IMR-90 (cell line): ENCODE data around the gene EPPIN. TPM values are rescaled to one million over a fixed set of nuclear protein-coding genes. Genes with fewer than 3 reads are reported as not detected.

Source experiments
- ATAC-seq: fragments of 200-7000 bp; cut with Tn5 transposase; 2 replicates; pipeline ENCODE4 v1.9.1; 2020; ENCODE audit warnings: low read depth, mild to moderate bottlenecking, moderate library complexity
- BruUV-seq: library from RNA; stranded (reverse); fragments of 400-500 nt; replicated peaks from 2 replicates; lab custom pipeline; 2021; lab: Mats Ljungman, UMichigan
- CTCF ChIA-PET: fragments of 300-600 bp; formaldehyde crosslinking; extraction: SDS; loops from one replicate; lab custom pipeline; 2021; ENCODE audit warnings: antibody characterized with exemption; lab: Yijun Ruan, JAX
- POLR2A ChIA-PET: fragments of 300-600 bp; sonication (Branson Sonifier 250); formaldehyde crosslinking; loops from one replicate; lab custom pipeline; 2022; ENCODE audit warnings: antibody characterized with exemption; ENCODE audit not compliant: unreplicated experiment; lab: Charles Lee
- DNase-seq: peaks from one replicate; pipeline ENCODE4 v3.0.0; 2013
- H2AFZ ChIP-seq: replicated peaks from 2 replicates; pipeline ENCODE3; 2013; ENCODE audit warnings: low read length, mild to moderate bottlenecking; ENCODE audit not compliant: poor library complexity
- H2AK5ac ChIP-seq: 2 replicates; pipeline ENCODE4 v1.6.1; 2013; ENCODE audit warnings: low read depth, low read length, inconsistent platforms
- H2AK9ac ChIP-seq: replicated peaks from 2 replicates; pipeline ENCODE3; 2013; ENCODE audit warnings: mild to moderate bottlenecking, low read depth, low read length, moderate library complexity; ENCODE audit not compliant: poor library complexity
- H2BK120ac ChIP-seq: 2 replicates; pipeline ENCODE4 v1.6.1; 2013; ENCODE audit warnings: low read depth, low read length, inconsistent platforms
- H2BK15ac ChIP-seq: 3 replicates; pipeline ENCODE4 v1.6.1; 2013; ENCODE audit warnings: low read depth, low read length, inconsistent platforms
- H2BK20ac ChIP-seq: 2 replicates; pipeline ENCODE4 v1.6.1; 2013; ENCODE audit warnings: low read depth, mild to moderate bottlenecking, inconsistent platforms, low read length, moderate library complexity
- H2BK5ac ChIP-seq: 2 replicates; pipeline ENCODE4 v1.6.1; 2013; ENCODE audit warnings: mild to moderate bottlenecking, low read depth, low read length, inconsistent platforms; ENCODE audit not compliant: poor library complexity, severe bottlenecking
- H3K14ac ChIP-seq: replicated peaks from 2 replicates; pipeline ENCODE4 v1.6.1; 2013; ENCODE audit warnings: low read depth, low read length, inconsistent platforms
- H3K18ac ChIP-seq: 2 replicates; pipeline ENCODE4 v1.6.1; 2013; ENCODE audit warnings: low read depth, low read length, control low read depth
- H3K23ac ChIP-seq: 2 replicates; pipeline ENCODE4 v1.6.1; 2013; ENCODE audit warnings: low read depth, low read length, inconsistent platforms
- H3K27ac ChIP-seq: 2 replicates; pipeline ENCODE4 v1.5.1; 2013; ENCODE audit warnings: mild to moderate bottlenecking, control low read depth, low read length; ENCODE audit not compliant: insufficient read depth
- H3K27me3 ChIP-seq: 2 replicates; pipeline ENCODE4 v1.6.1; 2013; ENCODE audit warnings: low read length; ENCODE audit not compliant: control insufficient read depth, insufficient read depth
- H3K36me3 ChIP-seq: 2 replicates; pipeline ENCODE4 v1.6.1; 2013; ENCODE audit warnings: low read length, mixed read lengths; ENCODE audit not compliant: control insufficient read depth, insufficient read depth
- H3K4ac ChIP-seq: 2 replicates; pipeline ENCODE4 v1.6.1; 2013; ENCODE audit warnings: low read depth, low read length, inconsistent platforms
- H3K4me1 ChIP-seq: 2 replicates; pipeline ENCODE4 v1.6.1; 2013; ENCODE audit warnings: low read length, mixed read lengths; ENCODE audit not compliant: control insufficient read depth, insufficient read depth
- H3K4me2 ChIP-seq: 2 replicates; pipeline ENCODE4 v1.6.1; 2013; ENCODE audit warnings: low read depth, mild to moderate bottlenecking, control low read depth, low read length, moderate library complexity
- H3K4me3 ChIP-seq: 2 replicates; pipeline ENCODE4 v1.5.1; 2013; ENCODE audit warnings: low read depth, mild to moderate bottlenecking, control low read depth, low read length, moderate library complexity; ENCODE audit not compliant: insufficient read depth
- H3K56ac ChIP-seq: 2 replicates; pipeline ENCODE4 v1.6.1; 2013; ENCODE audit warnings: low read length, inconsistent platforms; ENCODE audit not compliant: insufficient read depth; ENCODE audit errors: extremely low read depth
- H3K79me1 ChIP-seq, 2 experiments: 2 replicates each; pipeline ENCODE4 v1.6.1; 2013; ENCODE audit warnings: low read length in 2 of 2, inconsistent platforms in 1 of 2, low read depth in 1 of 2
- H3K9ac ChIP-seq: 2 replicates; pipeline ENCODE4 v1.6.1; 2013; ENCODE audit warnings: low read depth, low read length, control low read depth
- H3K9me1 ChIP-seq: 2 replicates; pipeline ENCODE4 v1.6.1; 2013; ENCODE audit warnings: low read length, inconsistent platforms; ENCODE audit not compliant: insufficient read depth
- H3K9me3 ChIP-seq: 2 replicates; pipeline ENCODE4 v1.6.1; 2013; ENCODE audit warnings: low read length; ENCODE audit not compliant: control insufficient read depth, insufficient read depth
- H4K20me1 ChIP-seq: 2 replicates; pipeline ENCODE4 v1.6.1; 2013; ENCODE audit warnings: low read length, inconsistent platforms; ENCODE audit not compliant: insufficient read depth
- H4K5ac ChIP-seq: 2 replicates; pipeline ENCODE4 v1.6.1; 2013; ENCODE audit warnings: mild to moderate bottlenecking, low read depth, low read length, control low read depth
- H4K8ac ChIP-seq, 2 experiments: 2 replicates each; pipeline ENCODE4 v1.6.1; 2013; ENCODE audit warnings: low read depth in 2 of 2, low read length in 2 of 2, control low read depth in 1 of 2, inconsistent platforms in 1 of 2
- H4K91ac ChIP-seq: 2 replicates; pipeline ENCODE4 v1.6.1; 2013; ENCODE audit warnings: low read depth, low read length, inconsistent platforms; ENCODE audit not compliant: insufficient read depth
- BHLHE40 ChIP-seq: fragments of 150-350 bp; IDR thresholded peaks from 2 replicates; pipeline ENCODE4 v1.6.1; 2016; ENCODE audit warnings: mild to moderate bottlenecking, low read depth, low read length
- CEBPB ChIP-seq: IDR thresholded peaks from 2 replicates; pipeline ENCODE4 v1.6.1; 2012; ENCODE audit warnings: low read depth, low read length, improper control_type of control experiment
- CHD1 ChIP-seq: IDR thresholded peaks from 2 replicates; pipeline ENCODE4 v1.6.1; 2012; ENCODE audit warnings: low read depth, low read length, improper control_type of control experiment
- CTCF ChIP-seq: conservative IDR thresholded peaks from 2 replicates; pipeline ENCODE4 v1.5.1; 2012; ENCODE audit warnings: mild to moderate bottlenecking, low read depth, low read length, improper control_type of control experiment
- ELK1 ChIP-seq: fragments of 150-350 bp; IDR thresholded peaks from 2 replicates; pipeline ENCODE4 v1.6.1; 2016; ENCODE audit warnings: low read depth, mild to moderate bottlenecking, low read length, moderate library complexity, borderline replicate concordance
- FOS ChIP-seq: fragments of 150-350 bp; IDR thresholded peaks from 2 replicates; pipeline ENCODE4 v1.6.1; 2016; ENCODE audit warnings: low read depth, low read length
- MAFK ChIP-seq: IDR thresholded peaks from 2 replicates; pipeline ENCODE4 v1.6.1; 2012; ENCODE audit warnings: low read depth, low read length, improper control_type of control experiment
- MAZ ChIP-seq: IDR thresholded peaks from 2 replicates; pipeline ENCODE4 v1.6.1; 2012; ENCODE audit warnings: low read depth, mild to moderate bottlenecking, low read length, improper control_type of control experiment, moderate library complexity, borderline replicate concordance
- MXI1 ChIP-seq: IDR thresholded peaks from 2 replicates; pipeline ENCODE4 v1.6.1; 2012; ENCODE audit warnings: low read depth, mild to moderate bottlenecking, low read length, moderate library complexity, borderline replicate concordance
- NFE2L2 ChIP-seq: fragments of 150-350 bp; IDR thresholded peaks from 2 replicates; pipeline ENCODE4 v1.6.1; 2016; ENCODE audit warnings: low read depth, mild to moderate bottlenecking, low read length
- POLR2A ChIP-seq: IDR thresholded peaks from 2 replicates; pipeline ENCODE4 v1.6.1; 2012; ENCODE audit warnings: mild to moderate bottlenecking, low read depth, low read length
- RAD21 ChIP-seq: IDR thresholded peaks from 2 replicates; pipeline ENCODE4 v1.6.1; 2012; ENCODE audit warnings: low read length, improper control_type of control experiment
- RCOR1 ChIP-seq: IDR thresholded peaks from 2 replicates; pipeline ENCODE4 v1.6.1; 2012; ENCODE audit warnings: mild to moderate bottlenecking, low read length, improper control_type of control experiment; ENCODE audit not compliant: insufficient replicate concordance
- RFX5 ChIP-seq: IDR thresholded peaks from 2 replicates; pipeline ENCODE4 v1.8.0; 2012; ENCODE audit warnings: low read depth, mild to moderate bottlenecking, low read length, moderate library complexity
- SMC3 ChIP-seq: fragments of 150-350 bp; IDR thresholded peaks from 2 replicates; pipeline ENCODE4 v1.6.1; 2016; ENCODE audit warnings: low read depth, mild to moderate bottlenecking, antibody characterized with exemption, low read length, moderate library complexity
- USF2 ChIP-seq: fragments of 150-350 bp; IDR thresholded peaks from 2 replicates; pipeline ENCODE4 v1.6.1; 2017; ENCODE audit warnings: mild to moderate bottlenecking, antibody characterized with exemption, low read length, low read depth
- WGBS, 2 experiments: methylation state at CpG; one replicate each; pipeline versions ENCODE4 v1.1.5 to v1.1.7; 2013; ENCODE audit warnings: missing lambda C conversion rate in 2 of 2; ENCODE audit not compliant: insufficient read length in 1 of 2; ENCODE audit errors: extremely low coverage in 2 of 2; 5-methylcytosine and 5-hydroxymethylcytosine counted together
- dilution Hi-C: fragments of 300-500 bp; cut with HindIII; formaldehyde crosslinking; loops from one replicate; pipeline ENCODE4 v1.14.3; 2018; ENCODE audit warnings: low sequenced_read_pairs; ENCODE audit not compliant: unreplicated experiment
- in situ Hi-C: fragments of 300-500 bp; cut with MboI; formaldehyde crosslinking; loops from 3 replicates; pipeline ENCODE4 v1.14.3; 2019; ENCODE audit warnings: low sequenced_read_pairs, inconsistent platforms, mixed read lengths
- intact Hi-C: fragments of 100-400 bp; cut with micrococcal nuclease; formaldehyde crosslinking; loops from 2 replicates; pipeline ENCODE4 v1.10.0; 2022
- polyA plus RNA-seq, 3 experiments: library from polyadenylated mRNA; depleted of rRNA; stranded (reverse); fragments of >200 nt; gene quantifications; 2 replicates each; pipeline ENCODE4 v1.2.3, GENCODE V29; 2012; ENCODE audit warnings: low replicate concordance in 1 of 3
- total RNA-seq: library from RNA; depleted of rRNA; stranded (reverse); fragments of >200 nt; gene quantifications from 2 replicates; pipeline ENCODE4 v1.2.3, GENCODE V29; 2012

The EPPIN gene
- total and polyA plus RNA-seq, 2 of the 4 experiments (the other 2 are of a cell fraction) = not detected

- ChIA-PET CTCF (no interaction called here), POLR2A (no interaction called here)
- H3K9me1 ChIP-seq = no peaks in the 10 kb centered on the region
- H3K4ac ChIP-seq = no peak overlapping the region
- no peak overlapping the region for H3K56ac ChIP-seq
- ATAC-seq = no peak
- WGBS, 2 experiments = no CpG with 5 or more reads among the region's 2 CpGs
- DNase-seq = no peak
- no peak overlapping the region for H3K9ac ChIP-seq
- H3K27me3 ChIP-seq = peaks cover 2% of the 10 kb centered on the region
- no peak overlapping the region for H2AK5ac ChIP-seq
- H2AK9ac ChIP-seq = no peak overlapping the region
- no peak overlapping the region for H3K27ac ChIP-seq
- no peaks in the 10 kb centered on the region for H4K20me1 ChIP-seq
- H3K9me3 ChIP-seq = no peaks in the 10 kb centered on the region
- in situ Hi-C loops (no loop called here), intact Hi-C loops (no loop called here), dilution Hi-C loops (no loop called here)
- H3K4me3 ChIP-seq = no peak overlapping the region
- no peaks in the 10 kb centered on the region for H3K4me1 ChIP-seq
- no peak for TF ChIP-seq CHD1
- TF ChIP-seq RFX5 = no peak
- TF ChIP-seq MXI1 = no peak
- no peak for TF ChIP-seq MAZ
- no peak for TF ChIP-seq ELK1
- TF ChIP-seq RAD21 = no peak
- no peak for TF ChIP-seq CTCF
- TF ChIP-seq MAFK = no peak
- TF ChIP-seq NFE2L2 = no peak
- TF ChIP-seq USF2 = no peak
- TF ChIP-seq POLR2A = no peak
- TF ChIP-seq BHLHE40 = no peak
- TF ChIP-seq FOS = no peak
- TF ChIP-seq SMC3 = no peak
- no peak for TF ChIP-seq CEBPB
- no peak for TF ChIP-seq RCOR1
- no peak overlapping the region for H2BK120ac ChIP-seq
- no peak overlapping the region for H2AFZ ChIP-seq
- H3K23ac ChIP-seq = no peak overlapping the region
- no peak overlapping the region for H2BK5ac ChIP-seq
- H3K14ac ChIP-seq = no peak overlapping the region
- H2BK20ac ChIP-seq = no peak overlapping the region
- H3K18ac ChIP-seq = no peak overlapping the region
- H4K5ac ChIP-seq = no peak overlapping the region
- no peak overlapping the region for H3K4me2 ChIP-seq
- no TSS peak for BruUV-seq
- H4K8ac ChIP-seq = no peak overlapping the region
- H3K36me3 ChIP-seq = no peaks in the 10 kb centered on the region
- no peak overlapping the region for H4K91ac ChIP-seq
- no peak overlapping the region for H2BK15ac ChIP-seq
- no peaks in the 10 kb centered on the region for H3K79me1 ChIP-seq
Measured at GRCh38 chr20:45506398-45506797, 40.8 kb downstream of the EPPIN start.
